K562 (cell line): Measurements from ENCODE around the gene CDK9. TPM values are rescaled to one million over a fixed set of nuclear protein-coding genes. Genes with fewer than 3 reads are reported as not detected.

ENCODE experiments used
- CBFA2T2 ChIP-seq: fragments of 450-650 bp; conservative IDR thresholded peaks from 2 replicates; pipeline ENCODE4 v1.6.1; 2017; ENCODE audit warnings: mild to moderate bottlenecking
- CREB3 ChIP-seq: fragments of 450-650 bp; conservative IDR thresholded peaks from 2 replicates; pipeline ENCODE4 v1.6.1; 2016; ENCODE audit warnings: missing genetic modification characterization, low read depth, mild to moderate bottlenecking, missing compliant biosample characterization, moderate library complexity
- CREB5 ChIP-seq: fragments of 250-450 bp; sonication (Bioruptor Pico); IDR thresholded peaks from 2 replicates; pipeline ENCODE4 v1.5.0; 2020; ENCODE audit warnings: mild to moderate bottlenecking
- NR0B1 ChIP-seq: fragments of 450-650 bp; IDR thresholded peaks from one replicate; pipeline ENCODE4 v1.6.1; 2018; ENCODE audit warnings: mild to moderate bottlenecking, moderate library complexity; ENCODE audit not compliant: partially characterized antibody
- SMARCA4 ChIP-seq: fragments of 450-650 bp; IDR thresholded peaks from 2 replicates; pipeline ENCODE4 v1.6.1; 2016
- TCF3 ChIP-seq: sonication (generic); formaldehyde crosslinking; IDR thresholded peaks from 2 replicates; pipeline ENCODE4 v1.4.0; 2020; ENCODE audit warnings: mild to moderate bottlenecking, missing genetic modification reagents
- ZKSCAN8 ChIP-seq: fragments of 200-800 bp; sonication (Bioruptor generic); IDR thresholded peaks from 2 replicates; pipeline ENCODE4 v1.6.1; 2016; ENCODE audit warnings: missing genetic modification characterization, missing compliant biosample characterization
- polyA plus RNA-seq, 8 experiments: library from polyadenylated mRNA; depleted of rRNA in 4 of 8; stranded (reverse) in 5 of 8; unstranded in 3 of 8; fragments of >200 nt; fragmentation: Nextera tagmentation in 2 of 8; fragmentation: Illumina TruSeq in 1 of 8; extraction: Ambion mirVana in 2 of 8; extraction: Trizol in 1 of 8; gene quantifications; 2 replicates each; pipeline versions ENCODE4 v1.2.1 to v1.2.3, GENCODE V29; 2011 to 2014; ENCODE audit warnings: inconsistent platforms in 1 of 8, missing spikeins in 1 of 8
- total RNA-seq, 7 experiments: library from RNA; depleted of rRNA in 6 of 7; stranded (reverse); fragments of >200 nt in 6 of 7; fragmentation: Illumina TruSeq in 2 of 7; extraction: Trizol in 2 of 7; gene quantifications; 2 replicates each; pipeline versions ENCODE4 v1.2.1 to v1.2.3, GENCODE V29; 2011 to 2021; ENCODE audit warnings: low replicate concordance in 1 of 7

The CDK9 gene
- total and polyA plus RNA-seq, 9 of the 15 experiments (the other 6 are each of a cell fraction or from before 2014, with no cell fraction given) = 4.2 to 78.6 (median 33.0) TPM

GRCh38 chr9:127762111-127762676, 23.6 kb upstream of the CDK9 start (continued):
- TF ChIP-seq NR0B1 (no peak), CREB5 (CRISPR knock-in tag) (no peak), CREB3 (tag) (no peak), ZKSCAN8 (CRISPR knock-in tag) (no peak), CBFA2T2 (no peak), SMARCA4 (no peak), TCF3 (CRISPR knock-in tag) (no peak)
